ENCODE results near the gene RAB15. TPM values are rescaled to one million over a fixed set of nuclear protein-coding genes. Genes with fewer than 3 reads are reported as not detected.

The RAB15 gene
- total and polyA plus RNA-seq, 2 donors (not counting 3 experiments of a cell fraction or from before 2014, with no cell fraction given) = 24.9 to 33.3 TPM

DNA sequence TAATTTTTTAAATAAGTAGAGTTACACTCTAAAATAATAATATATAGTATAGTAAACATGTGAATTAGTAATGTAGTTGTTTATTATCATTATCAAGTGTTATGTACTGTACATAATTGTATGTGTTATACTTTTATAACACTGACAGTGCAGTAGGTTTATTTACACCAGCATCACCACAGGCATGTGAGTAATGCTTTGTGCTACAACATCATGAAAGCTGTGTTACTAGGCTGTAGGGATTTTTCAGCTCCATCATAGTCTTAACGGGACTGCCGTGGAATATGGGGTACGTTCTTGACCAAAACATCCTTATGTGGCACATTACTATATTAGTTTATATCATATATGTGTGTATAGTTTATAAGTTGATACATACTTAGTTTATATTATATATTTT, 23.2 kb upstream of the RAB15 start:
- Histone ChIP-seq H3K4me2 (ENCODE audit: insufficient read depth, low read length) (no peak overlapping the region), H3K9ac (replicated peaks; ENCODE audit: extremely low read depth, insufficient read depth, low read length) (no peak overlapping the region), H4K20me1 (replicated peaks; ENCODE audit: control insufficient read depth, extremely low read depth, insufficient read depth, low read length) (no peaks in the 10 kb centered on the region), H3K36me3 (ENCODE audit: control insufficient read depth in 2 of 2, extremely low read depth in 1 of 2, insufficient read depth in 2 of 2, low read length in 2 of 2) (no peaks in the 10 kb centered on the region), H2AFZ (ENCODE audit: low read depth, low read length) (no peak overlapping the region), H3K79me2 (ENCODE audit: control insufficient read depth, insufficient read depth, low read length) (no peaks in the 10 kb centered on the region), H3K4me1 (ENCODE audit: control insufficient read depth, extremely low read depth, insufficient read depth, low read length) (peaks cover 4% of the 10 kb centered on the region), H3K9me3 (replicated peaks; ENCODE audit: control insufficient read depth, insufficient read depth, low read length) (no peaks in the 10 kb centered on the region), H3K27ac (ENCODE audit: insufficient read depth, low read depth, low read length) (no peak overlapping the region), H3K27me3 (ENCODE audit: control insufficient read depth in 2 of 2, insufficient read depth in 2 of 2, low read length in 2 of 2) (no peaks in the 10 kb centered on the region), H3K4me3 (replicated peaks in 1 of 3; ENCODE audit: insufficient read depth in 1 of 3, low read depth in 1 of 3, low read length in 3 of 3) (no peak overlapping the region), H3K9me1 (replicated peaks; ENCODE audit: control insufficient read depth, extremely low read depth, insufficient read depth, low read length) (no peaks in the 10 kb centered on the region)
- DNase-seq (ENCODE audit: low read depth, low spot score) (no peak), FAIRE-seq (no peak)
- ChIA-PET CTCF (interaction anchor here (1.2 to 2.2 kb wide), 2 partner anchors 13 to 25 kb away, joined by 3 to 13 read pairs; no protein-coding TSS in a partner anchor), POLR2A (no interaction called here)
- intact Hi-C loops (cut with micrococcal nuclease) (no loop called here), dilution Hi-C loops (cut with MboI; ENCODE audit: extremely low pct_ligation_motif_present, low sequenced_read_pairs) (no loop called here)
- TF ChIP-seq, protein P1, sequence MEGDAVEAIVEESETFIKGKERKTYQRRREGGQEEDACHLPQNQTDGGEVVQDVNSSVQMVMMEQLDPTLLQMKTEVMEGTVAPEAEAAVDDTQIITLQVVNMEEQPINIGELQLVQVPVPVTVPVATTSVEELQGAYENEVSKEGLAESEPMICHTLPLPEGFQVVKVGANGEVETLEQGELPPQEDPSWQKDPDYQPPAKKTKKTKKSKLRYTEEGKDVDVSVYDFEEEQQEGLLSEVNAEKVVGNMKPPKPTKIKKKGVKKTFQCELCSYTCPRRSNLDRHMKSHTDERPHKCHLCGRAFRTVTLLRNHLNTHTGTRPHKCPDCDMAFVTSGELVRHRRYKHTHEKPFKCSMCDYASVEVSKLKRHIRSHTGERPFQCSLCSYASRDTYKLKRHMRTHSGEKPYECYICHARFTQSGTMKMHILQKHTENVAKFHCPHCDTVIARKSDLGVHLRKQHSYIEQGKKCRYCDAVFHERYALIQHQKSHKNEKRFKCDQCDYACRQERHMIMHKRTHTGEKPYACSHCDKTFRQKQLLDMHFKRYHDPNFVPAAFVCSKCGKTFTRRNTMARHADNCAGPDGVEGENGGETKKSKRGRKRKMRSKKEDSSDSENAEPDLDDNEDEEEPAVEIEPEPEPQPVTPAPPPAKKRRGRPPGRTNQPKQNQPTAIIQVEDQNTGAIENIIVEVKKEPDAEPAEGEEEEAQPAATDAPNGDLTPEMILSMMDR (IDR thresholded peaks at IDR 0.05; ENCODE audit: extremely low read depth in 1 of 2, insufficient read depth in 1 of 2, low read depth in 1 of 2, low read length in 2 of 2) = no peak
- TF ChIP-seq, protein P2, sequence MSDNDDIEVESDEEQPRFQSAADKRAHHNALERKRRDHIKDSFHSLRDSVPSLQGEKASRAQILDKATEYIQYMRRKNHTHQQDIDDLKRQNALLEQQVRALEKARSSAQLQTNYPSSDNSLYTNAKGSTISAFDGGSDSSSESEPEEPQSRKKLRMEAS (IDR thresholded peaks at IDR 0.05; ENCODE audit: insufficient read depth, insufficient read length) = no peak
- TF ChIP-seq FOS (IDR thresholded peaks at IDR 0.05; ENCODE audit: borderline replicate concordance, insufficient read depth, low read length) = no peak
- no peak for TF ChIP-seq MYC (IDR thresholded peaks at IDR 0.05; ENCODE audit: low read depth, low read length)
- no peak for TF ChIP-seq JUN (IDR thresholded peaks at IDR 0.05; ENCODE audit: borderline replicate concordance, insufficient read depth, insufficient read length, low read depth)
- TF ChIP-seq EZH2 (IDR thresholded peaks at IDR 0.05; ENCODE audit: borderline replicate concordance, low read depth, low read length, severe bottlenecking) = no peak
- TF ChIP-seq GATA2 (IDR thresholded peaks at IDR 0.05; ENCODE audit: insufficient read depth, insufficient read length, low read depth, low read length) = no peak
- no peak for TF ChIP-seq POLR2A (IDR thresholded peaks at IDR 0.05; ENCODE audit: low read depth, low read length)
- TF ChIP-seq POLR2AphosphoS5 (IDR thresholded peaks at IDR 0.05; ENCODE audit: insufficient read depth, low read depth, low read length) = no peak
- BruUV-seq (replicated peaks) = no TSS peak

Measured in endothelial cell of umbilical vein (primary cell).